GM18502 (cell line): ENCODE data around the gene KISS1.

ENCODE experiments used
- ATAC-seq: cut with Tn5 transposase; IDR thresholded peaks from one replicate; pipeline ENCODE4 v1.9.1; 2021; ENCODE audit warnings: mild to moderate bottlenecking; ENCODE audit not compliant: unreplicated experiment, poor library complexity

The KISS1 gene

DNA sequence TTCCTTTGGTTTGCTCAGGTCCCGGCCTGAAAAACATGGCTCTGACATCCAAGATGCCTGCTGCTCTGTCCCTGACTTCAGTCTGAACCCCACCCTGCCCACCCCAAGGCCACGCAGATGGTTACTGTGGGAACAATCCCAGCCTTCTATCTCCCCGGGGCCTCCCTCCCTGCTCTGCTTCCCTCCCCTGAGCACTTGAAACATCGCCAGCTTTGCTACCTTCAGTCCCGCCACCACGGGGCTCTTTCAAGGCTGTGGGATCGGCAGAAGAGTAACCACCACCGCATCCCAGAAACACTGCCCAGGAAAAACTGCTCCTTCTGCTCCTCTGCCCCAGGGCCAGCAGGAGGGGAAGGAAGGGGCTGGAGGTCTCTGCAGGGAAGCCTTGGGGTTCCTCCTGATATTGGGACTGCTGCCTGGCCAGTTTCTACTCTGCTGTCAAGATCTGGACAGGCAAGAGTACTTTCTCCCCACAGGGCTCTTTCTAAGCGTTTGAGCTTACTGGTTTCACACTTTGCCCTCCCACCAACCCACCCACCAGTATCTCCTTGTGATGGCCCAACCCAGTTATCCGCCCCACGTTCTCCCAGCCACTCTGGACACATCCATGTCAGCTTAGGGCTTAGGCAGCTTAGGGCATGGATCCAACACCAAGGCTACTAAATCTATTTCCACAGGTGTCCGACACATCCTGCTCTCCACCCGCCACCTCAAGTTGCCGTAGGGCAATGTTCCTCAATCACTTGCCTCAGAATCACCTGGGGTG, 52.8 kb downstream of the KISS1 start:
- no peak for ATAC-seq

DNA sequence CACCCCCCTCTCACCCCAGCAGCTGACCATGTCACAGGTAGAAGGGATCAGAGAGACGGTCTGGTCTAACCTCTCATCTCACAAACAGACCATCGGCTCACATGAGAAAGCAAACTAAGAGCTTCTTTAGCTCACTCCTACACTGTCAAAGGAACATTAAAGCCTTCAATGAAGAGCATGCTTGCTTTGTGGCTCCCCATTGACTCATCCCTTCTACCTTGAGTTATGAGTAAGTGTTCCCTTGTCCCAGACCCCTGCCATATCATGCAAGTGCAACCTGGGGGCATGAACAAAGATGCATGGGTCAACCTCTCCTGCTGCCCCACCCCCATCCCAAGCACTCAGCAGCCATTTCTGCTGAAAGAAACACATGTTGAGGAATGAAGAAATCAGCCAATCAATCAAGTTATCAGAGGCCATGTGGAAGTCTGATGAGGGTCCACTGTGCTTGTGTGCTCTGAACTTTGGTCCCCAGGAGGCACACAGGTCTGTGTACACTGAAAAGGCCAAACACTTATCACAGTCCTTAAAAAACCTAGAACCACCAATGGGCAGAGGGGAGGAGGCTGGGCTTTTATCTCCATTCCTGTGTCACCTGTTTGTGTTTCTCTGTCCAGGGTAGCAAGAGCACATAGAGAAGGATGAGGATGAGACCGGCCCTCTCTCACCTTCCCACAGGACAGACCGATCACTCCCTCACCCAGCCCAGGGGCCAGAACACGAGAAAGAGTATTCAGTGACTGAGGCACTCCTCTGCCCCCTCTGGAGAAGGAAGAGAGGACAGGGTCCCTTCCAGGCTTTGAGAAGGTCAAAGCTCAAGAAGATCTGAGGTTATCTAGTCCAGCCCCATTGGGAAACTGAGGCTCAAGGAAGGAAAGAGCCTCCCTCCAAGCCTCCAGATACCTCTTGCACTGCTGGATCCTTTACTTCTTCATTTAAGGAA, 54.0 kb downstream of the KISS1 start:
- no peak for ATAC-seq

DNA sequence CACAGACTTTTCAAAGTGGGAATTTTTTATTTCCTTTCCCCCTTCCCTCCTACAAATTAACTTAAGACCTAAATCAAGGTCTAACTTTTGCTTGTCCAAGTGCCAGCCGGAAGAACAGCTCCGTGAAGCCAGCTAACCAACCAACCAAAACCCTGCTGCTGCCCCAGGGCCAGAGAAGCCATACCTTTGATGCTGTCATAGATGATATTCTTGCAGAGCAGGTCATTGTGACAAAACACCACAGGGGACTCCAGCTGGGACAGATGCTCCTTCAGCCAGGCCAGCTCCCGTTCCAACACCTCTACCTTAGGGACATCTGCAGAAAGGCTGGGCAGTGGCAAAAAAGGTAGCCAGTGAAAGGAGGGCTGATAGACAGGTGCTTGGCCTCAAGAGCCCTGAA, 55.2 kb downstream of the KISS1 start:
- ATAC-seq: no peak
